Activated T-helper 17 cell treated with anti-CD3 and anti-CD28 coated beads, Interleukin-2, amount 50 U/mL, for 72 hours (primary cell): Measurements from ENCODE around the gene ATP10B. TPM values are rescaled to one million over a fixed set of nuclear protein-coding genes. Genes with fewer than 3 reads are reported as not detected.
A peak's percentile ranks its signal among the peaks of the same experiment; 100 is the strongest.

Experiments
- ATAC-seq: fragments of 150-1000 bp; cut with Tn5 transposase; replicated peaks from 2 replicates; pipeline ENCODE4 v1.10.0; 2021; ENCODE audit warnings: mild to moderate bottlenecking, moderate library complexity
- H3K27ac Mint-ChIP-seq: one replicate; pipeline ENCODE4 v1.8.0; 2022; ENCODE audit warnings: mixed read lengths
- H3K27me3 Mint-ChIP-seq: one replicate; pipeline ENCODE4 v1.8.0; 2022; ENCODE audit warnings: mixed read lengths
- H3K36me3 Mint-ChIP-seq: one replicate; pipeline ENCODE4 v1.8.0; 2022; ENCODE audit warnings: low read depth, mild to moderate bottlenecking, mixed read lengths
- H3K4me1 Mint-ChIP-seq: one replicate; pipeline ENCODE4 v1.8.0; 2022; ENCODE audit warnings: mixed read lengths
- H3K4me3 Mint-ChIP-seq: one replicate; pipeline ENCODE4 v1.8.0; 2022; ENCODE audit warnings: mild to moderate bottlenecking, mixed read lengths
- H3K9me3 Mint-ChIP-seq: one replicate; pipeline ENCODE4 v1.8.0; 2022; ENCODE audit warnings: mixed read lengths
- total RNA-seq, 2 donors: library from RNA; stranded (reverse); gene quantifications; one replicate each; pipeline ENCODE4 v1.2.3, GENCODE V29; 2022

Gene ATP10B
- total RNA-seq, 2 donors from 2014 or later, result not detected

DNA sequence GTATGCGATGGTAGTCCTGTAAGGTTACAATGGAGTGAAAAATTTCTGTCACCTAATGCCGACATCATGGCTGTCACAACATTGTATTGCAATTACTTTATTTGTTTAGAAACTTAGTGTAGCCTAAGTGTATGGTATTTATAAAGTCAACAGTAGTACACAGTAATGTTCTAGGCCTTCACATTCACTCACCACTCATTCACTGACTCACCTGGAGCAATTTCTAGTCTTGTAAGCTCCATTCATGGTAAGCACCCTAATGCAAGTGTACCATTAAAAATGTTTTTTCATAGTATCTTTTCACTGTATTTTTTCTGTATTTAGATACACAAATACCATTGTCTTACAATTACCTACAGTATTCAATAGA is 58.5 kb downstream of the ATP10B start:
- Mint-ChIP-seq H3K27me3 (no peaks in the 10 kb centered on the region), H3K27ac (no peak overlapping the region), H3K36me3 (no peaks in the 10 kb centered on the region), H3K4me3 (no peak overlapping the region), H3K4me1 (no peaks in the 10 kb centered on the region), H3K9me3 (no peaks in the 10 kb centered on the region)
- ATAC-seq, result no peak

GRCh38 chr5:160792732-160793529 is 59.1 kb downstream of the ATP10B start:
- Mint-ChIP-seq H3K4me3 (no peak overlapping the region), H3K27me3 (no peaks in the 10 kb centered on the region), H3K27ac (no peak overlapping the region), H3K4me1 (no peaks in the 10 kb centered on the region), H3K36me3 (no peaks in the 10 kb centered on the region), H3K9me3 (no peaks in the 10 kb centered on the region)
- ATAC-seq, result no peak

- Mint-ChIP-seq H3K36me3 (no peaks in the 10 kb centered on the region), H3K9me3 (no peaks in the 10 kb centered on the region), H3K27ac (no peak overlapping the region), H3K27me3 (peaks cover under 1% of the 10 kb centered on the region), H3K4me1 (no peaks in the 10 kb centered on the region), H3K4me3 (no peak overlapping the region)
- no peak for ATAC-seq
Observed at GRCh38 chr5:160792281-160792680, 59.7 kb downstream of the ATP10B start.

GRCh38 chr5:160789219-160789859 is 62.7 kb downstream of the ATP10B start:
- H3K9me3 Mint-ChIP-seq, result no peaks in the 10 kb centered on the region
- H3K4me1 Mint-ChIP-seq, result no peaks in the 10 kb centered on the region
- peaks cover 7% of the 10 kb centered on the region for H3K27me3 Mint-ChIP-seq
- ATAC-seq, result no peak
- H3K27ac Mint-ChIP-seq, result no peak overlapping the region
- H3K4me3 Mint-ChIP-seq, result no peak overlapping the region
- no peaks in the 10 kb centered on the region for H3K36me3 Mint-ChIP-seq

- H3K27me3 Mint-ChIP-seq, result peaks cover 7% of the 10 kb centered on the region
- H3K4me1 Mint-ChIP-seq, result no peaks in the 10 kb centered on the region
- H3K9me3 Mint-ChIP-seq, result no peaks in the 10 kb centered on the region
- no peak for ATAC-seq
- no peaks in the 10 kb centered on the region for H3K36me3 Mint-ChIP-seq
- H3K4me3 Mint-ChIP-seq, result no peak overlapping the region
- no peak overlapping the region for H3K27ac Mint-ChIP-seq
Observed at GRCh38 chr5:160788102-160788660, 63.8 kb downstream of the ATP10B start.

- ATAC-seq, result peak; percentile 44
- Mint-ChIP-seq H3K4me3 (no peak overlapping the region), H3K9me3 (no peaks in the 10 kb centered on the region), H3K27me3 (peaks cover 7% of the 10 kb centered on the region), H3K27ac (no peak overlapping the region), H3K4me1 (no peaks in the 10 kb centered on the region), H3K36me3 (no peaks in the 10 kb centered on the region)
Observed at GRCh38 chr5:160787240-160787639, 64.8 kb downstream of the ATP10B start.

DNA sequence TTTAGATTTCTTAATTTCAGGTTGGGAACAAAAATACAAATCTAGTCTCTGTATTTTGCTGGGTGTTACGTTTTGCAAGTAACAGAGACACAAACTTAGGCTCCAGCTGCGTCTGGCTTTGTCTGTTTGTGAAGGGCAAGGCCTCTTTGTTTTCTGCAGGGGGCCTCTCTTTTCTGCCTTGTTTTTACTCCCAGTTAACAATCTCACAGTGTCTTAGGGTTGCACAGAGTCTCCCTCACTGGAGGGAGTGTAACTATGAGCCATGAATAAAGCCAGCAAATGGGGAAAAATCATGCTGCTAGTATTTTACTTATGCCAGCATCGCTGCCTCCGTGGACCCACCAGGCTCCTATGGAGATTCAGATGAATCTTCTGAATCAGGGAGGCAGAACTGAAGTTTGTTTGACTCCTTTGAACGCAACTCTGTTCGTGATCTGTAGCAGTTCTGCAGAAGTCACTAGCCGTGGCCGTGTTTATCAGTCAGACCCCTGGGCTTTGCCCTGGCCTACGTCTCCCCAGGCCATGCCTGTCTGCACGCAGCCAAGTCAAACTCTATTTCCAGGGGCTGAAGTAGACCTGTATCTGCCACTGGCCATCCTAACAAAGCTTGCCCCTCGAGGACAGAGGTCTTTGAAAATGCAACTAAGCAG is 77.2 kb downstream of the ATP10B start:
- H3K4me3 Mint-ChIP-seq, result no peak overlapping the region
- no peak for ATAC-seq
- no peaks in the 10 kb centered on the region for H3K9me3 Mint-ChIP-seq
- no peaks in the 10 kb centered on the region for H3K4me1 Mint-ChIP-seq
- H3K27ac Mint-ChIP-seq, result no peak overlapping the region
- H3K27me3 Mint-ChIP-seq, result peaks cover 9% of the 10 kb centered on the region
- H3K36me3 Mint-ChIP-seq, result no peaks in the 10 kb centered on the region

- ATAC-seq, result no peak
- Mint-ChIP-seq H3K27me3 (peaks cover 9% of the 10 kb centered on the region), H3K4me3 (no peak overlapping the region), H3K9me3 (no peaks in the 10 kb centered on the region), H3K36me3 (no peaks in the 10 kb centered on the region), H3K4me1 (no peaks in the 10 kb centered on the region), H3K27ac (no peak overlapping the region)
Observed at GRCh38 chr5:160773646-160774410, 78.2 kb downstream of the ATP10B start.

DNA sequence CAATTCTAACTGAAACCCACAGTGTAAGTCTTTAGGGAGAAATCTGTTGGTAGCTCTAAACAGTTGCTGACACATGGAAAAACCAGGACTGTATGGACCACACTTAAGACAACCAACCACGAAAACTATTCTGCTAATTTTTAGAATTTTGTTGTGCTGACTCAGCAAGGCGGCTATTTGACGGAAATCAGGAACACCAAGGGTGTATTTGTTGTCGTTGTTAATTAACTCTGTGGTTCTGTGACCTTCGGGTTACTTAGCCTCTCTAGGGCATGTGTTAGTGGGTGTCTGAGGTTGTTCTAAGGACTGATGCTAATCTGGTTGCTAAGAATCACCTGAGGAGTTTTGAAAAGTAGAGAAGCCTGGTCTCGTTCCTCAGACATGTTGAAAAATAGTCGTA is 79.2 kb downstream of the ATP10B start:
- Mint-ChIP-seq H3K27ac (no peak overlapping the region), H3K27me3 (peaks cover 9% of the 10 kb centered on the region), H3K9me3 (no peaks in the 10 kb centered on the region), H3K36me3 (no peaks in the 10 kb centered on the region), H3K4me3 (no peak overlapping the region), H3K4me1 (no peaks in the 10 kb centered on the region)
- ATAC-seq, result no peak

- Mint-ChIP-seq H3K27me3 (no peaks in the 10 kb centered on the region), H3K4me1 (no peaks in the 10 kb centered on the region), H3K27ac (no peak overlapping the region), H3K4me3 (no peak overlapping the region), H3K9me3 (no peaks in the 10 kb centered on the region), H3K36me3 (no peaks in the 10 kb centered on the region)
- ATAC-seq, result no peak
Observed at GRCh38 chr5:160770718-160771117, 81.3 kb downstream of the ATP10B start.

DNA sequence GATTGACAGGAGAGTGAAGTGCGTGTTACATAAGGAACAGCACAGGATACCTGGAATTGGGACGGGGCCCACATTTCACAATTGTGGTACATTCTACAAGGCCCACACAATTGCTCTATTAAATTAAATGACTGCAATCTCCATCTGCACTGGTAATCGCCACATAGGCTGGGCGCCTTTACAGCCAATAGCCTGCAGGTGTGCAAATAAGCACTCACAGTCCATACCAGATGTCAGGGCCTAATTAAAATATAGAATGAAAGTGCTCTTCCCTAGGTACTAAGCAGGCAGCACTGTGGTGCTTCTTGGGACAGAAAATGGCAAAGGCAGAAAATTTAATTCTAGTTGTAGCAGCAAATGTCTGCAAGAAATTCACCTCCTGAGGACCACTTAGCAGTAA is 82.7 kb downstream of the ATP10B start:
- no peaks in the 10 kb centered on the region for H3K27me3 Mint-ChIP-seq
- H3K4me3 Mint-ChIP-seq, result no peak overlapping the region
- H3K9me3 Mint-ChIP-seq, result no peaks in the 10 kb centered on the region
- no peak for ATAC-seq
- no peaks in the 10 kb centered on the region for H3K4me1 Mint-ChIP-seq
- no peaks in the 10 kb centered on the region for H3K36me3 Mint-ChIP-seq
- no peak overlapping the region for H3K27ac Mint-ChIP-seq

DNA sequence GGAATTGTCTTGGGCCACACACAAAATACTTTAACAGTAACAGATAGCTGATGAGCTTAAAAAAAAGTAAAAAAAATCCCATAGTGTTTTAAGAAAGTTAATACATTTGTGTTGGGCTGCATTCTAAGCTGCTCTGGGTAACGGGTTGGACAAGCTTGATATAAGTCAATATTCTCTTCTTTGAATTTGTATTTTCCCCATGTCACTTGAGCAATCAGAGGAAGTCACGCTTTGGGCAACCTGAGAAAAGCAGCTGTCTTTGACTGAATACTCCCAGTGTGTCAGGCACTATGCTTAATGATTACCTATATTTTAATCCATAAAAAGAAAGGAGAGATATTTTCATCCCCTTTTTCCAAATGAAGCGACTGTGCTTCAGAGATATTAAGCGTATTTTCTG is 84.9 kb downstream of the ATP10B start:
- no peak overlapping the region for H3K27ac Mint-ChIP-seq
- ATAC-seq, result no peak
- no peaks in the 10 kb centered on the region for H3K36me3 Mint-ChIP-seq
- peaks cover 6% of the 10 kb centered on the region for H3K9me3 Mint-ChIP-seq
- no peaks in the 10 kb centered on the region for H3K4me1 Mint-ChIP-seq
- peaks cover 18% of the 10 kb centered on the region for H3K27me3 Mint-ChIP-seq
- no peak overlapping the region for H3K4me3 Mint-ChIP-seq

DNA sequence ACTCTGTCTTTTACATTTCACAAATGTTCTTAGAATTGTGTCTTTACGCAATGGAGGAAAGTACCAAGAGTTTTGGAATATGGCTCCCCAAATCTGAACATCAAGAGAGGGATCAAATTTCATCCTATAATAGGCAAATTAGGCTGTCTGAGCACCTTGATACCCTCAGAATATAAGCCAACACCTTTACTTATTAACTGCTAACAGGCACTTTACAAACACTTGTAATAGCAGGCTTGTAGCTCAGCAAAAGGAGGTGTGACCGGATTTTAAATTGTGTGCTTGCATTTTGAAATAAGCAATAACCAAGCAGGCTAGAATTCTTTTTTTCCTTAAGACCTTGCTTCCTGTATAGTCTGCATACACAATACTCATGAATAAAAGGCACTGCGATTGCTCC is 92.0 kb downstream of the ATP10B start:
- ATAC-seq, result no peak
- no peaks in the 10 kb centered on the region for H3K36me3 Mint-ChIP-seq
- peaks cover 6% of the 10 kb centered on the region for H3K9me3 Mint-ChIP-seq
- no peak overlapping the region for H3K4me3 Mint-ChIP-seq
- H3K4me1 Mint-ChIP-seq, result no peaks in the 10 kb centered on the region
- H3K27me3 Mint-ChIP-seq, result peaks cover 34% of the 10 kb centered on the region
- no peak overlapping the region for H3K27ac Mint-ChIP-seq

- Mint-ChIP-seq H3K9me3 (no peaks in the 10 kb centered on the region), H3K27ac (no peak overlapping the region), H3K4me3 (no peak overlapping the region)
Observed at GRCh38 chr5:160757194-160757593, 94.8 kb downstream of the ATP10B start.

More at GRCh38 chr5:160757194-160757593, 94.8 kb downstream of the ATP10B start:
- Mint-ChIP-seq H3K4me1 (no peaks in the 10 kb centered on the region), H3K36me3 (no peaks in the 10 kb centered on the region), H3K27me3 (peaks cover 19% of the 10 kb centered on the region)
- ATAC-seq, result no peak
